Measurements from ENCODE around the gene SOCS4.
"Not testable (repeated sequence)": the region's sequence is repeated elsewhere in the genome, so short reads cannot be mapped to it uniquely, and the experiment has no call there.

GRCh38 chr14:55037995-55038394 lies 11.0 kb downstream of the SOCS4 start:
- not testable (repeated sequence) for TF ChIP-seq CTCF, POLR2A (IDR thresholded peaks at IDR 0.05)

All from body of pancreas (tissue), 4 donors.